Measurements from ENCODE around the gene ANXA2R.

GRCh38 chr5:43041669-43042175, 1.6 kb upstream of the ANXA2R start:
- TF ChIP-seq CTCF (IDR thresholded peaks at IDR 0.05) (no peak), POLR2A (IDR thresholded peaks at IDR 0.05) (no peak)
